ENCODE data around the gene GTF2A2.

DNA sequence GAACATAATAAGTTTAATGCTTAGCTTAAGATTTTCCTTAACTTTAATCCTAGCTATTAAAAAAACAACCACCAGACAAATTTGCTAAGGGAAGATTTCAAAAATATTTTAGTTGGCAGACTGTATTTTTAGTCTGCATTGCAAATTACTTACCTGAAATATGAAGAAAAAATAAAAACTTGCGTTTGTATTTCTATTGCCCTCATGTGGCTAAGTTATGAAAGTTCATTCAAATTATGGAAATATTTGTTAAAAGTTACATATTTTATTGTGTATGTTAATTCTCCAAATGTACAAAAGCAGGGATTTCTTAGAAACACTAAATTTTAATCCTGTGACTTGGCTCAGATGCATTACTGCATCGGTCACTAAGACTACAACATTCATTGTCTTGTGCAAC, 15.0 kb downstream of the GTF2A2 start:
- TF ChIP-seq, protein P1, sequence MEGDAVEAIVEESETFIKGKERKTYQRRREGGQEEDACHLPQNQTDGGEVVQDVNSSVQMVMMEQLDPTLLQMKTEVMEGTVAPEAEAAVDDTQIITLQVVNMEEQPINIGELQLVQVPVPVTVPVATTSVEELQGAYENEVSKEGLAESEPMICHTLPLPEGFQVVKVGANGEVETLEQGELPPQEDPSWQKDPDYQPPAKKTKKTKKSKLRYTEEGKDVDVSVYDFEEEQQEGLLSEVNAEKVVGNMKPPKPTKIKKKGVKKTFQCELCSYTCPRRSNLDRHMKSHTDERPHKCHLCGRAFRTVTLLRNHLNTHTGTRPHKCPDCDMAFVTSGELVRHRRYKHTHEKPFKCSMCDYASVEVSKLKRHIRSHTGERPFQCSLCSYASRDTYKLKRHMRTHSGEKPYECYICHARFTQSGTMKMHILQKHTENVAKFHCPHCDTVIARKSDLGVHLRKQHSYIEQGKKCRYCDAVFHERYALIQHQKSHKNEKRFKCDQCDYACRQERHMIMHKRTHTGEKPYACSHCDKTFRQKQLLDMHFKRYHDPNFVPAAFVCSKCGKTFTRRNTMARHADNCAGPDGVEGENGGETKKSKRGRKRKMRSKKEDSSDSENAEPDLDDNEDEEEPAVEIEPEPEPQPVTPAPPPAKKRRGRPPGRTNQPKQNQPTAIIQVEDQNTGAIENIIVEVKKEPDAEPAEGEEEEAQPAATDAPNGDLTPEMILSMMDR (optimal IDR thresholded peaks at IDR 0.05 in 1 of 3, IDR thresholded peaks at IDR 0.05 in 1 of 3, conservative IDR thresholded peaks at IDR 0.05 in 1 of 3; ENCODE audit: extremely low read depth in 1 of 3, insufficient read depth in 2 of 3, low read length in 3 of 3): no peak
- no peak for TF ChIP-seq EZH2 (IDR thresholded peaks at IDR 0.05; ENCODE audit: low read length)

Data from keratinocyte (primary cell).